CD14-positive monocyte (primary cell): ENCODE results near the gene USP25. TPM values are rescaled to one million over a fixed set of nuclear protein-coding genes. Genes with fewer than 3 reads are reported as not detected.

Experiments
- DNase-seq, 3 donors: peaks; one replicate each; pipeline ENCODE4 v3.0.0-alpha.2; 2011 to 2022
- H2AFZ ChIP-seq: 2 replicates; pipeline ENCODE4 v1.6.0; 2012; ENCODE audit warnings: mild to moderate bottlenecking, low read depth, low read length, inconsistent platforms; ENCODE audit not compliant: insufficient read depth, poor library complexity, severe bottlenecking
- H3K27ac ChIP-seq, 2 donors: 1 replicate in 1 of 2; 2 replicates in 1 of 2; pipeline ENCODE4 v1.5.1; 2012 to 2013; ENCODE audit warnings: low read length in 2 of 2, control low read depth in 1 of 2, inconsistent platforms in 1 of 2, low read depth in 1 of 2, mild to moderate bottlenecking in 1 of 2
- H3K27me3 ChIP-seq, 2 donors: one replicate each; pipeline versions ENCODE4 v1.6.0 to v1.6.1; 2011 to 2013; ENCODE audit warnings: low read length in 2 of 2; ENCODE audit not compliant: control insufficient read depth in 2 of 2, insufficient read depth in 2 of 2
- H3K36me3 ChIP-seq, 2 donors: replicated peaks in 1 of 2; 1 replicate in 1 of 2; 2 replicates in 1 of 2; pipeline versions ENCODE4 v1.5.1 to v1.6.1; 2012 to 2013; ENCODE audit warnings: low read length in 2 of 2, control low read depth in 1 of 2, inconsistent platforms in 1 of 2, mild to moderate bottlenecking in 1 of 2; ENCODE audit not compliant: insufficient read depth in 2 of 2, control insufficient read depth in 1 of 2
- H3K4me1 ChIP-seq, 2 donors: 1 replicate in 1 of 2; 2 replicates in 1 of 2; pipeline versions ENCODE4 v1.5.1 to v1.6.1; 2012 to 2013; ENCODE audit warnings: low read length in 2 of 2, control low read depth in 1 of 2, inconsistent platforms in 1 of 2, mild to moderate bottlenecking in 1 of 2, moderate library complexity in 1 of 2; ENCODE audit not compliant: insufficient read depth in 2 of 2, control insufficient read depth in 1 of 2
- H3K4me2 ChIP-seq: replicated peaks from 2 replicates; pipeline ENCODE3; 2012; ENCODE audit warnings: low read length, moderate library complexity, mild to moderate bottlenecking; ENCODE audit not compliant: poor library complexity, severe bottlenecking; ENCODE audit errors: extremely low read depth
- H3K4me3 ChIP-seq, 3 experiments: fragments of 200-600 bp in 1 of 3; sonication (generic) in 1 of 3; replicated peaks in 1 of 3; 1 replicate in 2 of 3; 2 replicates in 1 of 3; pipeline ENCODE4 v1.5.1; 2011 to 2013; ENCODE audit warnings: low read length in 3 of 3, mild to moderate bottlenecking in 3 of 3, control low read depth in 2 of 3, low read depth in 2 of 3, inconsistent platforms in 1 of 3, moderate library complexity in 1 of 3
- H3K79me2 ChIP-seq: 2 replicates; pipeline ENCODE4 v1.6.0; 2012; ENCODE audit warnings: mild to moderate bottlenecking, control low read depth, inconsistent platforms, low read length, moderate library complexity; ENCODE audit not compliant: insufficient read depth
- H3K9ac ChIP-seq: 2 replicates; pipeline ENCODE4 v1.6.0; 2017; ENCODE audit warnings: low read length, mild to moderate bottlenecking; ENCODE audit not compliant: insufficient read depth, poor library complexity, severe bottlenecking
- H3K9me3 ChIP-seq, 2 donors: replicated peaks in 1 of 2; 1 replicate in 1 of 2; 2 replicates in 1 of 2; pipeline versions ENCODE4 v1.5.1 to v1.6.1; 2012 to 2013; ENCODE audit warnings: low read length in 2 of 2, control low read depth in 1 of 2; ENCODE audit not compliant: control insufficient read depth in 1 of 2, insufficient read depth in 1 of 2
- H4K20me1 ChIP-seq: 2 replicates; pipeline ENCODE4 v1.6.0; 2012; ENCODE audit warnings: mild to moderate bottlenecking, low read length, control low read depth, moderate library complexity; ENCODE audit not compliant: insufficient read depth
- H3K27ac Mint-ChIP-seq, 7 donors: one replicate each; pipeline ENCODE4 v1.8.0; 2020; ENCODE audit warnings: mild to moderate bottlenecking in 7 of 7, mixed read lengths in 7 of 7, moderate library complexity in 6 of 7, inconsistent platforms in 2 of 7
- H3K27me3 Mint-ChIP-seq, 3 donors: one replicate each; pipeline ENCODE4 v1.8.0; 2021 to 2022; ENCODE audit warnings: low read depth in 3 of 3, mild to moderate bottlenecking in 3 of 3, mixed read lengths in 3 of 3, moderate library complexity in 3 of 3, inconsistent platforms in 1 of 3
- H3K36me3 Mint-ChIP-seq, 2 donors: one replicate each; pipeline ENCODE4 v1.8.0; 2020; ENCODE audit warnings: mixed read lengths in 2 of 2, inconsistent platforms in 1 of 2, mild to moderate bottlenecking in 1 of 2
- H3K4me1 Mint-ChIP-seq: one replicate; pipeline ENCODE4 v1.8.0; 2020; ENCODE audit warnings: mild to moderate bottlenecking, mixed read lengths
- H3K4me3 Mint-ChIP-seq, 2 donors: one replicate each; pipeline ENCODE4 v1.8.0; 2020; ENCODE audit warnings: mild to moderate bottlenecking in 2 of 2, mixed read lengths in 2 of 2, moderate library complexity in 1 of 2
- H3K9me3 Mint-ChIP-seq, 7 donors: one replicate each; pipeline ENCODE4 v1.8.0; 2020 to 2022; ENCODE audit warnings: mixed read lengths in 7 of 7, mild to moderate bottlenecking in 6 of 7, moderate library complexity in 6 of 7, inconsistent platforms in 2 of 7
- WGBS: methylation state at CpG from one replicate; pipeline ENCODE4 v1.1.5; 2013; ENCODE audit warnings: missing lambda C conversion rate; ENCODE audit not compliant: insufficient coverage; 5-methylcytosine and 5-hydroxymethylcytosine counted together
- intact Hi-C, 2 donors: fragments of 100-400 bp; cut with micrococcal nuclease; formaldehyde crosslinking; loops; one replicate each; pipeline versions ENCODE4 v1.15.0 to v1.15.1; 2023
- polyA plus RNA-seq, 3 donors: library from polyadenylated mRNA; depleted of rRNA in 1 of 3; unstranded in 2 of 3; stranded (reverse) in 1 of 3; fragments of 300-500 nt in 2 of 3; fragments of >200 nt in 1 of 3; fragmentation: Illumina TruSeq in 2 of 3; gene quantifications; 1 replicate in 2 of 3; 2 replicates in 1 of 3; pipeline ENCODE4 v1.2.3, GENCODE V29; 2012 to 2021
- TF ChIP-seq, protein P1 (sequence below): fragments of 200-600 bp; IDR thresholded peaks from one replicate; pipeline ENCODE4 v1.8.0; 2022; ENCODE audit warnings: antibody characterized with exemption, mild to moderate bottlenecking

The USP25 gene
- polyA plus RNA-seq, 3 donors, result 7.2 to 15.6 (median 9.6) TPM

GRCh38 chr21:15776818-15777217, 47.0 kb downstream of the USP25 start:
- Mint-ChIP-seq H3K36me3 (peaks cover 29 to 40% of the 10 kb centered on the region in 2 donors), H3K4me3 (peak overlapping the region; percentile 49 to 71), H3K27me3 (no peaks in the 10 kb centered on the region), H3K9me3 (peaks cover 0 to 14% (median 7%) of the 10 kb centered on the region in 7 donors), H3K27ac (peak overlapping the region; percentile 49 to 90 (median 78)), H3K4me1 (peaks cover 27% of the 10 kb centered on the region)
- Histone ChIP-seq H2AFZ (no peak overlapping the region), H3K27ac (peak overlapping the region; percentile 46 to 64), H3K9me3 (peaks cover 5 to 8% of the 10 kb centered on the region in 2 donors), H3K27me3 (no peaks in the 10 kb centered on the region), H3K4me3 (peak overlapping the region in 1 of 3 experiments; percentile 29), H4K20me1 (peaks cover 81% of the 10 kb centered on the region), H3K4me1 (peaks cover 7 to 19% of the 10 kb centered on the region in 2 donors), H3K36me3 (peaks cover 18 to 41% of the 10 kb centered on the region in 2 donors), H3K4me2 (peak overlapping the region; percentile 43), H3K9ac (no peak overlapping the region), H3K79me2 (peaks cover 67% of the 10 kb centered on the region)
- peak in 1 of 3 donors; percentile 2 for DNase-seq
- intact Hi-C loops, result no loop called here
- TF ChIP-seq, protein P1, sequence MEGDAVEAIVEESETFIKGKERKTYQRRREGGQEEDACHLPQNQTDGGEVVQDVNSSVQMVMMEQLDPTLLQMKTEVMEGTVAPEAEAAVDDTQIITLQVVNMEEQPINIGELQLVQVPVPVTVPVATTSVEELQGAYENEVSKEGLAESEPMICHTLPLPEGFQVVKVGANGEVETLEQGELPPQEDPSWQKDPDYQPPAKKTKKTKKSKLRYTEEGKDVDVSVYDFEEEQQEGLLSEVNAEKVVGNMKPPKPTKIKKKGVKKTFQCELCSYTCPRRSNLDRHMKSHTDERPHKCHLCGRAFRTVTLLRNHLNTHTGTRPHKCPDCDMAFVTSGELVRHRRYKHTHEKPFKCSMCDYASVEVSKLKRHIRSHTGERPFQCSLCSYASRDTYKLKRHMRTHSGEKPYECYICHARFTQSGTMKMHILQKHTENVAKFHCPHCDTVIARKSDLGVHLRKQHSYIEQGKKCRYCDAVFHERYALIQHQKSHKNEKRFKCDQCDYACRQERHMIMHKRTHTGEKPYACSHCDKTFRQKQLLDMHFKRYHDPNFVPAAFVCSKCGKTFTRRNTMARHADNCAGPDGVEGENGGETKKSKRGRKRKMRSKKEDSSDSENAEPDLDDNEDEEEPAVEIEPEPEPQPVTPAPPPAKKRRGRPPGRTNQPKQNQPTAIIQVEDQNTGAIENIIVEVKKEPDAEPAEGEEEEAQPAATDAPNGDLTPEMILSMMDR, result no peak
- WGBS, result no CpG with 5 or more reads among the region's 2 CpGs

- peaks cover 25 to 42% of the 10 kb centered on the region in 2 donors for H3K36me3 ChIP-seq
- H4K20me1 ChIP-seq, result peaks cover 37% of the 10 kb centered on the region
- H2AFZ ChIP-seq, result no peak overlapping the region
- no peak overlapping the region for H3K4me3 ChIP-seq
- H3K27ac ChIP-seq, result peak overlapping the region in 1 of 2 donors; percentile 28
- no peak overlapping the region for H3K4me3 Mint-ChIP-seq
- H3K4me2 ChIP-seq, result no peak overlapping the region
- intact Hi-C loops, result no loop called here
- DNase-seq, result no peak
- H3K27me3 Mint-ChIP-seq, result no peaks in the 10 kb centered on the region
- H3K4me1 ChIP-seq, result peaks cover 0 to 6% of the 10 kb centered on the region in 2 donors
- H3K9me3 ChIP-seq, result peaks cover 14 to 17% of the 10 kb centered on the region in 2 donors
- TF ChIP-seq, protein P1, result no peak
- no peak overlapping the region for H3K9ac ChIP-seq
- WGBS, result 95% methylated on average over 2 of the region's 3 CpGs
- H3K4me1 Mint-ChIP-seq, result peaks cover 7% of the 10 kb centered on the region
- H3K79me2 ChIP-seq, result peaks cover 18% of the 10 kb centered on the region
- no peaks in the 10 kb centered on the region for H3K27me3 ChIP-seq
- peaks cover 5 to 24% (median 11%) of the 10 kb centered on the region in 7 donors for H3K9me3 Mint-ChIP-seq
- peaks cover 31 to 37% of the 10 kb centered on the region in 2 donors for H3K36me3 Mint-ChIP-seq
- H3K27ac Mint-ChIP-seq, result no peak overlapping the region
Measured at GRCh38 chr21:15781986-15782385, 52.2 kb downstream of the USP25 start.
